ENCODE results near the gene DOC2B.
"Not testable (repeated sequence)": the region's sequence is repeated elsewhere in the genome, so short reads cannot be mapped to it uniquely, and the experiment has no call there.

DOC2B gene

DNA sequence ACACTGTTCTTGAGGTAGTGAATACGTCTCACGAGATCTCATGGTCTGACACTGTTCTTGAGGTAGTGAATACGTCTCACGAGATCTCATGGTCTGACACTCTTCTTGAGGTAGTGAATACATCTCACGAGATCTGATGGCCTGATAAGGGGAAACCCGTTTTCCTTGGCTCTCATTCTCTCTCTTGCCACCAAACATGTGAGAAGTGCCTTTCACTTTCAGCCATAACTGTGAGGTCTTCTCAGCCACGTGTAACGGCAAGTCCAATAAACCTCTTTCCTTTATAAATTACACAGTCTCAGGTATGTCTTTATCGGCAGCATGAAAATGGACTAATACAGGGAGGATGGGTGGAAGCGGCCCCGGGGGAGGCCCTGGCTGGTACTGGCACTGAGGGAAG is 12.8 kb downstream of the DOC2B start:
- not testable (repeated sequence) for H2BK5ac ChIP-seq (ENCODE audit: low read length); H3K79me1 ChIP-seq (ENCODE audit: low read length); H3K23ac ChIP-seq (ENCODE audit: low read length); H3K36me3 ChIP-seq (ENCODE audit: control insufficient read depth, insufficient read depth, low read length); H2BK120ac ChIP-seq (ENCODE audit: low read depth, low read length); H3K4me2 ChIP-seq (ENCODE audit: low read length); H3K27ac ChIP-seq (ENCODE audit: low read depth, low read length); H3K4me1 ChIP-seq (ENCODE audit: control insufficient read depth, low read depth, low read length); H3K4ac ChIP-seq (ENCODE audit: low read depth, low read length); H4K5ac ChIP-seq (ENCODE audit: low read length); H3K4me3 ChIP-seq (ENCODE audit: low read length); H2BK15ac ChIP-seq (replicated peaks; ENCODE audit: low read depth); H3K79me2 ChIP-seq (ENCODE audit: control insufficient read depth, insufficient read depth, low read length); H3K18ac ChIP-seq (ENCODE audit: low read length); H3K56ac ChIP-seq (ENCODE audit: low read length); H3K27me3 ChIP-seq (ENCODE audit: insufficient read depth, low read length, poor library complexity); H2AK5ac ChIP-seq (ENCODE audit: low read length); DNase-seq; H3K9ac ChIP-seq (ENCODE audit: low read length); H4K8ac ChIP-seq (ENCODE audit: low read depth, low read length)
- WGBS (ENCODE audit: extremely low coverage, insufficient coverage, low lambda C conversion rate), result no CpG with 5 or more reads among the region's 11 CpGs

DNA sequence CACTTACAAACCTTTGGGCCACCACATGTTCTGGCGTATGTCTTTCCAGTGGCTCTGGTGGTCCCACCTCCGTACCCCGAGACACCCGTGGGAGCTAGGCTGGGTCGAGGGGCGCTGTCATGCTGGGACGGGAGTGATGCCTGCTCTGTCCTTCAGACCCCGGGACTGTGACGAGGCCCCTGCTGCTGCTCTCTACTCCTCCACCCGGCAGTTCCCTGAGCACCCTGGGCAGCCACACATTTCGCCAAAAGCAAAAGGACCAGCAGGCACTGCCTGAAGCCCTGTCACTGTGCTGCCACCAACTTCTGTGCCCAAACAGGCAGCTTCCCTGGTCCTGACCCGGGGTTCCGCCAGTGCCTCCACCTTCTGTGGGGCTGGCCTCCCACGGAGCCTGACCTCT is 15.5 kb downstream of the DOC2B start:
- H3K4me2 ChIP-seq (ENCODE audit: low read length), result no peak overlapping the region
- no peak for DNase-seq
- no peak overlapping the region for H4K8ac ChIP-seq (ENCODE audit: low read depth, low read length)
- H3K18ac ChIP-seq (ENCODE audit: low read length), result no peak overlapping the region
- no peaks in the 10 kb centered on the region for H3K79me2 ChIP-seq (ENCODE audit: control insufficient read depth, insufficient read depth, low read length)
- no peaks in the 10 kb centered on the region for H3K27me3 ChIP-seq (ENCODE audit: insufficient read depth, low read length, poor library complexity)
- no CpG with 5 or more reads among the region's 14 CpGs for WGBS (ENCODE audit: extremely low coverage, insufficient coverage, low lambda C conversion rate)
- no peak overlapping the region for H2AK5ac ChIP-seq (ENCODE audit: low read length)
- H2BK15ac ChIP-seq (replicated peaks; ENCODE audit: low read depth), result no peak overlapping the region
- H3K56ac ChIP-seq (ENCODE audit: low read length), result no peak overlapping the region
- no peaks in the 10 kb centered on the region for H3K36me3 ChIP-seq (ENCODE audit: control insufficient read depth, insufficient read depth, low read length)
- H4K5ac ChIP-seq (ENCODE audit: low read length), result no peak overlapping the region
- no peaks in the 10 kb centered on the region for H3K79me1 ChIP-seq (ENCODE audit: low read length)
- no peak overlapping the region for H3K23ac ChIP-seq (ENCODE audit: low read length)
- no peaks in the 10 kb centered on the region for H3K4me1 ChIP-seq (ENCODE audit: control insufficient read depth, low read depth, low read length)
- no peak overlapping the region for H3K27ac ChIP-seq (ENCODE audit: low read depth, low read length)
- no peak overlapping the region for H2BK5ac ChIP-seq (ENCODE audit: low read length)
- H3K9ac ChIP-seq (ENCODE audit: low read length), result no peak overlapping the region
- no peak overlapping the region for H3K4ac ChIP-seq (ENCODE audit: low read depth, low read length)
- no peak overlapping the region for H2BK120ac ChIP-seq (ENCODE audit: low read depth, low read length)
- H3K4me3 ChIP-seq (ENCODE audit: low read length), result no peak overlapping the region

DNA sequence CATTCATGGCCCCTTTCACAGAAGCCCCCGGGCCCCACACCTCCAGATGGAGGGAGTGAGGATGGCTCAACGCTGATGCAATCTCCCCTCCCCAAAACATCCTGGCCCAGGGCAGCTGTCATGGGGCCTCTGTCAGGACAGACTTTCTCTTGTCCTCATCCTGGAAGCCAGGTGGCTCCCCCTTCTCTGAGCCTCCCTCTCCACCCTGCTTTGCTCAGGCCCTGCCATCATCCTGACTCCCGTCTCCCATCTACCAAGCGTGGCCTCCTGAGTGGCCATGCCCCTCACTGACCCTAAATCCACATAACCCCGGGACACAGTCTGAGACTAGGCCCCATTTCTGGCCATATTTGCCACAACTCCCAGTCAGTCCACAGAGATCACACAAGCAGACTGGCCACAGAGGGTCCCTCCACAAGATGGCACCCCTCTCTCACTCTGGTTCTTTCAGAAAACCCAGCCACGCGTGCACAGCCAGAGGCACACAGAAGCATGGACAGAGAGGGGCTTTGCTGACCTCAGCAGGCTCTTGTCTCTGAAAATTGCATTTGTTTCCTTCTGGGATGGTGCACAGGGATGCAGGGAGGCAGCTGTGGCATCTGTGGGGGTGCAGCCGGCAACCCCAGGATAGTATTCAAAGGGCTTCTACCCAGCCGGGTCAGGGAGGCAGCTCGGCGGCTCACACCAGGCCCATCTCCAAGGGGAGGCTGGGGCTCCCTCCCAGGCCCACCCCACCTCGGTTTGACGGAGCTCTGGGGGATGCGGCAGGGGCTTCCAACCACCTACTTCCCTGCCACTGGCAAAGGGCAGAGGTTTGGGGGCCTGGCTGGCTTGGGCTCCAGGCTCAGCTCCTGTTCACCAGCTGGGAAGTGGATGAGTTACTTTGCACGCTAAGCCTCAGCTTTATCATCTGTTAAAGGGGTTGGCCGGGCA is 16.9 kb downstream of the DOC2B start:
- DNase-seq, result peak; percentile 65
- Histone ChIP-seq H3K4ac (ENCODE audit: low read depth, low read length) (no peak overlapping the region), H4K8ac (ENCODE audit: low read depth, low read length) (no peak overlapping the region), H2BK15ac (replicated peaks; ENCODE audit: low read depth) (no peak overlapping the region), H3K9ac (ENCODE audit: low read length) (no peak overlapping the region), H3K4me2 (ENCODE audit: low read length) (no peak overlapping the region), H4K5ac (ENCODE audit: low read length) (no peak overlapping the region), H3K27ac (ENCODE audit: low read depth, low read length) (no peak overlapping the region), H3K56ac (ENCODE audit: low read length) (no peak overlapping the region), H3K79me2 (ENCODE audit: control insufficient read depth, insufficient read depth, low read length) (no peaks in the 10 kb centered on the region), H3K4me1 (ENCODE audit: control insufficient read depth, low read depth, low read length) (no peaks in the 10 kb centered on the region), H3K23ac (ENCODE audit: low read length) (no peak overlapping the region), H3K79me1 (ENCODE audit: low read length) (no peaks in the 10 kb centered on the region), H3K18ac (ENCODE audit: low read length) (no peak overlapping the region), H3K36me3 (ENCODE audit: control insufficient read depth, insufficient read depth, low read length) (no peaks in the 10 kb centered on the region), H3K27me3 (ENCODE audit: insufficient read depth, low read length, poor library complexity) (no peaks in the 10 kb centered on the region), H2AK5ac (ENCODE audit: low read length) (no peak overlapping the region), H2BK120ac (ENCODE audit: low read depth, low read length) (no peak overlapping the region), H2BK5ac (ENCODE audit: low read length) (no peak overlapping the region), H3K4me3 (ENCODE audit: low read length) (no peak overlapping the region)
- WGBS (ENCODE audit: extremely low coverage, insufficient coverage, low lambda C conversion rate), result no CpG with 5 or more reads among the region's 16 CpGs

DNA sequence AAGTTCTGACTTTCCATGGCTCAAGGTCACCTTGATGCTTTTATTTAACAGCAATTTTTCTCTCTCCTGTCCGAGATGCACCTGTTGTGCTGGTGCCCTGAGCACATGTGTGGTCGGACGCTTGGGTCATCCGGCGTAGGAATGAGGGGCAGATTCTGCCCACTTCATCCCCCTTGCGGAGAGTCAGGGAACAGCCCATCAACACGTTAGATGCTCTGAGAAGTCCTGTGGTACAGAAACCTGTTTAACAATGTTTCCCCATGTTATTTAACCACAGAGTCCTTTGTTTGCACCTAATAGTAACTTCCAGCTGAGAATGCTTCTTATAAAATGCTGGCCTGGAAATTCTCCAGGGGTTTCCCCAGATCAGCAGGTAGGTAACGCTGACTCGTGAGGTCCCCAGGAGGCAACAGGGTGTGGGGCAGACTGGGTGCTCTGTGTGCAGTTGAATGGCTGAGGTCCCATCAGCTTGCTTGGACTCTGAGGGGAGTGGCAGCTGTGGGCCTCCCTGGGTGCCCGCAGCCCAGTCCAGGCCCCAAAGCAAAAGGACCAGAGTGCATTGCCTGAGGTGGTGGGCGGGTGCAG is 17.8 kb downstream of the DOC2B start:
- Histone ChIP-seq H2AK5ac (ENCODE audit: low read length) (no peak overlapping the region), H3K4me3 (ENCODE audit: low read length) (no peak overlapping the region), H3K27me3 (ENCODE audit: insufficient read depth, low read length, poor library complexity) (no peaks in the 10 kb centered on the region), H2BK120ac (ENCODE audit: low read depth, low read length) (no peak overlapping the region), H3K23ac (ENCODE audit: low read length) (no peak overlapping the region), H3K18ac (ENCODE audit: low read length) (no peak overlapping the region), H3K56ac (ENCODE audit: low read length) (no peak overlapping the region), H3K4ac (ENCODE audit: low read depth, low read length) (no peak overlapping the region), H3K79me1 (ENCODE audit: low read length) (no peaks in the 10 kb centered on the region), H2BK15ac (replicated peaks; ENCODE audit: low read depth) (no peak overlapping the region), H3K9ac (ENCODE audit: low read length) (no peak overlapping the region), H2BK5ac (ENCODE audit: low read length) (no peak overlapping the region), H4K8ac (ENCODE audit: low read depth, low read length) (no peak overlapping the region), H3K36me3 (ENCODE audit: control insufficient read depth, insufficient read depth, low read length) (no peaks in the 10 kb centered on the region), H3K4me1 (ENCODE audit: control insufficient read depth, low read depth, low read length) (no peaks in the 10 kb centered on the region), H3K79me2 (ENCODE audit: control insufficient read depth, insufficient read depth, low read length) (no peaks in the 10 kb centered on the region), H3K27ac (ENCODE audit: low read depth, low read length) (no peak overlapping the region), H3K4me2 (ENCODE audit: low read length) (no peak overlapping the region), H4K5ac (ENCODE audit: low read length) (no peak overlapping the region)
- DNase-seq, result no peak
- no CpG with 5 or more reads among the region's 11 CpGs for WGBS (ENCODE audit: extremely low coverage, insufficient coverage, low lambda C conversion rate)

DNA sequence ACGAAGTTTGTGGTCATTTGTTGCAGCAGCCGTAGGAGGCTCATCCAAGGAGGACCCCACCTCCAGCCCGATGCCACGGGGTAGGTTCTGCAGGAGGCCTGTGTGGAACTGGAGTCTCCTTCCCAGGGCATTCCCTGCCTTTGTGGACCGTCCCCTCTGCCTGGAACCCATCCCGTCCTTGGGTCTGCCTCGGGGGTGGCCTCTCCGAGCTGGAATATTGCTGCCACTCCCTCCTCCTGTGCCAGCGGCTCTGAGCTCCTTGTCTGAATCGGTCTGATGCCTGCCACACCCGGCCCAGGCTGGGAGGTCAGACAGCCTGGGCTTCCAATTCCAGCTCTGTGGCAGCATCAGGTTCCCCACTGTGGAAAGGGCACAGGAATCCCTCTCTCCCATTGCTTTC is 18.8 kb downstream of the DOC2B start:
- H3K4me1 ChIP-seq (ENCODE audit: control insufficient read depth, low read depth, low read length), result no peaks in the 10 kb centered on the region
- H3K79me1 ChIP-seq (ENCODE audit: low read length), result no peaks in the 10 kb centered on the region
- H2AK5ac ChIP-seq (ENCODE audit: low read length), result no peak overlapping the region
- H3K4me2 ChIP-seq (ENCODE audit: low read length), result no peak overlapping the region
- no peak overlapping the region for H2BK5ac ChIP-seq (ENCODE audit: low read length)
- H3K18ac ChIP-seq (ENCODE audit: low read length), result no peak overlapping the region
- H3K4ac ChIP-seq (ENCODE audit: low read depth, low read length), result no peak overlapping the region
- H3K27me3 ChIP-seq (ENCODE audit: insufficient read depth, low read length, poor library complexity), result no peaks in the 10 kb centered on the region
- H2BK120ac ChIP-seq (ENCODE audit: low read depth, low read length), result no peak overlapping the region
- no peak overlapping the region for H3K9ac ChIP-seq (ENCODE audit: low read length)
- H4K5ac ChIP-seq (ENCODE audit: low read length), result no peak overlapping the region
- no peak overlapping the region for H3K56ac ChIP-seq (ENCODE audit: low read length)
- H4K8ac ChIP-seq (ENCODE audit: low read depth, low read length), result no peak overlapping the region
- no peak overlapping the region for H3K4me3 ChIP-seq (ENCODE audit: low read length)
- WGBS (ENCODE audit: extremely low coverage, insufficient coverage, low lambda C conversion rate), result no CpG with 5 or more reads among the region's 11 CpGs
- H3K27ac ChIP-seq (ENCODE audit: low read depth, low read length), result no peak overlapping the region
- no peak for DNase-seq
- H3K23ac ChIP-seq (ENCODE audit: low read length), result no peak overlapping the region
- H3K79me2 ChIP-seq (ENCODE audit: control insufficient read depth, insufficient read depth, low read length), result no peaks in the 10 kb centered on the region
- no peak overlapping the region for H2BK15ac ChIP-seq (replicated peaks; ENCODE audit: low read depth)
- H3K36me3 ChIP-seq (ENCODE audit: control insufficient read depth, insufficient read depth, low read length), result no peaks in the 10 kb centered on the region

All from mesendoderm (in vitro differentiated cells).